Activated CD4-positive, alpha-beta T cell treated with anti-CD3 and anti-CD28 coated beads, Interleukin-10, Interleukin-2, amounts not matched to agents 100 ng/mL and 50 ng/mL, durations not matched to agents 16 hours and 8 hours (primary cell): Measurements from ENCODE around the gene ETV1.
A peak's percentile ranks its signal among the peaks of the same experiment; 100 is the strongest.

Source experiments
- DNase-seq: peaks from one replicate; pipeline ENCODE4 v3.0.0-alpha.2; 2020

ETV1 gene

DNA sequence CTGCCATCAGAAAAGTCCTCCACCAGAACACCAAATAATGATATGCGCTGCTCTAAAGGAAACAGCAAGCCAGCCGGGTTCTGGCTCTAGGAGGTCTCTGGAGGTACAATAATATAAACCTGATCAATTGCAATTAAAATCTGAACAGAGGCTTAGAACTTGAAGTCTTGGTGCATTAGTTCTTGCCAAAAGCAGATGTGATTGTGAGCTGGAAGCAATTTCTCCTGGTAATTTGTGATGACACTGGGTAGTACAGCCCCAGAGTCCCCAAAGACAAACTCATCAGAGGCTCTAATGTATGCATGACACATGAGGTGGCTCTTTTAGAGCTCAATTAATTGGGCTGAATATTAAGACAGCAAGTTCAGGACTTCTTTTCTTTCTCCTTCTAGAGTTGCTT, 3.3 kb downstream of the ETV1 start:
- DNase-seq: no peak

DNA sequence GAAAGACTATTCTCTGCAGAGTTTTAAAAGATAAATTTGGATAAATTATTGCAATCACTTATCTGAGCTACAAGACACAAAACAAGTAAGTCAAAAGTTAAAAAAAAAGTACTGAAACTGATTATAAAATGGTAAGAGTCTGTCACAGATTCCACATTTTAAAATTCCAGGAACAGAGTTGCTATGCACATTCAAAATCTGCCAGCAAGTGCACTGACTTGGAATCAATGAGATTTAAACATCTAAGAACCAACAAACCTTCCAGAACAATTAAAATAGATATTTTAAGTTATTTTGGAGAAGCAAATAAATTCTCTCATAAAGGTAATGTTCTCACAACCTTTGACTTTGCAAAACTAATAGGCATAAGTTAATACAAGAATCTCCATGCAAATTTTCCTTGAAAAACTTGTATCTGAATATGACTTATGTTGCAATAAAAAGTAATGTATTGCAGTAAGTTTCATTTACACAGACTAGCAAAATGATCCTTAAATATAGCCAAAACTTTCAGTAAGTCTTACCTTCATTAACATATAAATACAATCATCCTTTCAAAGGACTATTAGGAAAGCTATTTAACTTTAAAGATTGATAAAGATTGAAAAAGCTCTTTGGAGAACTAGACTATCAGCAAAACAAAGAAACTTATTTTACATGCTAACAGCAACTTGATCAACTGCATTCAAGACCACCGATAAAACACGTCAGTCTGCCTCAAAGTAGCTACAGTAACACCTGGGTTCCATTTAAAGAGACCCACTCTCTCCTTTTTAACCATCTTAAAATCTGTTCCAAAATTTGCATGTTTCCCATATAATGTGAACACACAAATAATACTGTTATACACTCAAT, 4.4 kb downstream of the ETV1 start:
- no peak for DNase-seq

DNA sequence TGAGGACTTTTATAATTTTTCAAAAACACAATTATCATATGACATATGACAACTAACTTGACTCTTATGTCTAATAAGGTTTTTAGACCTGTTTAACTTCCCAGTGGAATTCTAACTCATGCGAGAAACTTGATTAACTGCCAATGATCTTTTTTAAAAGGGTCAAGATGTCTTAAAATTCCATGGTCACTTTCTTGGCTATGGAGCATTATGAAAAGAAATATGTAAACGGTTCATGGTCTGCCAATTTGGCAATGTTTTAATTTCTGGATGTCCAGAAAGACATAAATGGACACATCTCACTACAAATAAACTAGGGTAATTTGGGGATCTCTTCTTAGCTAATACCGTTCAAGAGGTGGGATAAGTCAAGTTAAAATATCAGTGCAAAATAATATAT, 5.4 kb downstream of the ETV1 start:
- DNase-seq: no peak

DNA sequence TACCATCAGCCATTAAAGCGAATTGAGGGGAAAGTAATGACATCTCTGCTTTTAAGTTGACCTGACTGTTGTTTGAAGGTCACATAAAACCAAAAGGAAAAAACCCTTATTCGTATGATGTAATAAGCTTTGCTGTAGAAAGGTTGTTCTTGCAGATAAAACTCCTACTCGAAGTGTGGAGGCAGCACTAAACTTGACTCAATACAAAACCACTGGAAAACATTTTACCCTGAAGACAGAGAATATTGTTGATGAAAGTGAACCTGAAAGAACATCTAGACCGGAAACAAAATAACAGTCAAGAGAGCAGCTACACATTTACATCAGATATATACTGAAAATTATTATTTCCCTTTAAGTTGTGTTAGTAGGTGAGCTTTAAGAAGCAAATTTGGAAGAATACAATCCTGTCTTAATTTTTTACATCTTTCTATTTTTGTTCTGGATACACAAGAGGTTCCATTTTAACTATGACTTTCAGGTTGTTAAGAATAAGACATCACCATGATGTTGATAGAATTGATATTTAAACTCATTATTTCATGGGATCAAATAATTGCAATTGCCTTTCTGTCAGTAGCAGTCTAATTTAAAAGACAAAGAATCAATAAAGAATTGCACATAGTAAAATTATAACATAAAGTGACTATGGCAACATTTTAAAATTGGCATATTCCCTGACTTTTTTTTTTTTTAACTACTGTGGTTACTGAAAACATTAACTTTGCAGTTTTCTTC, 6.4 kb downstream of the ETV1 start:
- peak; percentile 15 for DNase-seq

DNA sequence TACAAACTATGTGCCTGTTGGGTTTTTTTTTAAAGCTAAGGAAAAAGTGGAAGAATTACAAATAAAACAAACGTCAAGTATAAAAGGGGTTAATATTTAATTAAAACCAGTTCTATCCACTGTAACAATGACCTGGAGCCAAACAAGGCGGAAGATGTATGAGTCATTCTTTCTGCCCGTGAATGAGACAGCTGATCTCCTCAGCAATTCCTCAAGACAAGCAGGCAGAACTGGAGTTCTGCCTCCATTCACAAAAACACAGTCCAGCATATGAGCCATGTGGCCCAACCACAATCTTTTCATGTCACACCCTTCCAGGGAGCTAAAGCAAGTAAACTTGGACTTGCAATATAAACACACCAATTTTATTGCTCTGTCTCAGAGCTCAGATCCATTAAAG, 8.4 kb downstream of the ETV1 start:
- no peak for DNase-seq

DNA sequence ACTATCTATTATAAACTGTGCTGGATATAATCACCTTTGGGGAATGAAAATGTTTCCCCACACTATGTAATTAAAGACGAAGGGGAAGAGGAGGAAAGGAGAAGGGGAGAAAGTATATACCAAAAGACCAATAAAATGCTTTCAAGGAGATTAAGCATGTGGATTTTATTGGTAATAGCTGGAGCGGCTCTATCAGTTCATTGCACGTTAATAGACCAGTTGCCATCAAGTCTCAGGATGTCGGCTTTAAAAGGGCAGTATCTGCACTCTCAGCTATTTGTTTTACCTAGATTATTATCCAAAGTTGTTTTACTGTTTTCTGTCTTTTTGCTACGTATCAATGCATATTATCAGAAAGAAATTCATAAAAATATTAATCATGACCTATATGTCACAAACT, 9.0 kb downstream of the ETV1 start:
- no peak for DNase-seq

DNA sequence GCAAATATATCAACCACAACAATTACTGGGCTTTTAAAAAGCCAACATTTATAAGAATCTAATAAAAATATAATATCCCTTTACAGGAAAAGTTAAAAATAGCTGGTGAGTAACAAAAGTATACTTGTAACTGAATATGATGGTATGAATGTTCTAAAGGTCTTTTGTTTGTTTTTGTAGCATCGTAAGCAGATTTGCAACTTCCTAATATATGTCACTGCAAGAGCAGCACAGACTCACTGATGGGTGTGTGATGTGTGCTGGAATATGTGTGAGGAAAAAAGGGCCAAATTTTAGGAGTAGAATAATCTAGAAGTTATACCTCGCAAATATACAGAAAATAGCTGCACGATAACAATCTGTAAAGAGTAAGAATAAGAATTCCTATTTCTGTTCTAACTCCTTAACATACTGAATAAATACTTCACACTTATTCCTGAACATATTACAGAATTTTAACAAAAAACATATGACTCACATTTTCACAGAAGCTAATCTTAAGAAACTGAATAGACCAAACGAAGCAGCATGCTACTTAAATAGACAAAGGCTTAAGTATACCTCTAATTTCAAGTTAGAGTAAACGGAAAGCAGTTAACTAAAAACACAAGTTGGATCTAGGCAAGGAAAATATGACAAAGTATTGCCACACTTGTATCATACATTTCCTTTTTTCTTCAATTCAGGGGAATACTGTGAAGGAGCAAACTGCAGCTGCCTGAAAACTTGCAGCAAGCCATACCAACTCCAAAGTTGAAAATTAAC, 9.6 kb downstream of the ETV1 start:
- DNase-seq: no peak

DNA sequence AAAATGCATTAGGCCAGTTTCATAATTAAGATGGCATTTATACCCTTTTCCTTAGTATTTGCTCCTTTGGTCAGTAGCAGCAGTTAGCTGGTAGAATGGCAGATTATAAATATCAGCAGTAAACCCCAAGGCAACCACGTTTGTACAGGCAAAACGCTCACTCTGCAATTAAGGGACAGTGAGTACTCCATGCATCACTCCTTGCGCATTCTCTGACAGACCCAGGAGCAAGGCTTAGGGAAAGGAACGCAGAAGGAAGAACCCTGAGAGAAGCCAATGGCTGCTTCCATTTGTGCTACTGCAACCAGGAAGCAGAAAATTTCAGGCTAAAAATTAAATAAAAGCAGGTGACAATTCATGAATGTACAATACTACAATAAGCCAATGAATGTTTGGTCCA, 12.9 kb downstream of the ETV1 start:
- no peak for DNase-seq

DNA sequence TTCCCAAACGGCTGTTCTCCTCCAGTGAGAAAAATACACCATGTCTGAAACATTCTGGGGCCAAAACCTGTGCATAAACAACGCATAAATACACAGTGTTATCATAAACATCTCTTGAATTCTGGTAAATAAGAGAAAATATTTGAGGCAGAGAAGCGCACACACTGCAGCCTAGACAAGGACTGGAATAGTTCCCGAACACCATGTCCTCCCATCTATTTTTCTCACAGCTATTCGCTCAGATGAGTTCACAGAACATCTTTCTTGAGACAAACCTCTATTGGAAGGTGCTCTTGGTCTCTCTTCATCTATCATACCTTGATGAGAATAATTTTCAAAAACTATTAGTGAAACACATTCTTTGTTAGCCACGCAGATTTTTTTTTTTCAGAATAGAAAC, 24.4 kb downstream of the ETV1 start:
- no peak for DNase-seq

DNA sequence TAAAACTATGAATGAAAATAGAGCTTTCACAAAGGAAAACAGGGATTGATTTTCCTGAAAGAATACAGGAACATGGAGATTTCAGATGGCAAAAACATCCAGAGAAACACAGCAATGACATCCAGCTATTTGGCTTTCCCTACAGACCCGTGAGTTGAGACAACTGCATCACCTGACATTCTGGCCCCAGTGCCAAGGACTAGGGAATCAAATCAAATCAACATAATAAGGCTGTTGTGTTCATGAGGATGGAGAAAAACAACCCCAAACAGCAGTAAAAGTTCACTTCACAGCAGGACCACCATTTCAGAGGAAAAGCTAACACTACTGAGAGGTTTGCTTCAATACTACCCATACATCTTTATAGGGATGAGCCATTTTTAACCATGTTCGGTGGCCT, 25.5 kb downstream of the ETV1 start:
- DNase-seq: no peak

DNA sequence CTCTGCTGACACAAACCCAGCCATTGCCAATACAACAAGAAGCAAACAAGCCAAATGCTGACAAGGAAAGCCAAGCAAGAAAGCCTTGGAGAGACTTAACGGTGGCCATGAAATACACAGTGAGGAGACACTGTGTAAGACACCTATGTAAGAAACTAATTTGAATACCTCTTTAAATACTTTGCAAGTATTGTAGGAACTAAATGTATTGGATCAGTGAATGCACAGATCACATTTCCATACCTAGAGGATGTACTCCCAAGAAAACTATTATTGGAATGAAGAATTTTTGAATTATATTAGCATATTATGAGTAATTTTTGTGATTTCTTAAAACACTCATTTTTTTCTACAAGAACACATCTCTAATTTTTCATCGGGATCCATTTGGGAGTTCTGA, 34.0 kb downstream of the ETV1 start:
- no peak for DNase-seq

DNA sequence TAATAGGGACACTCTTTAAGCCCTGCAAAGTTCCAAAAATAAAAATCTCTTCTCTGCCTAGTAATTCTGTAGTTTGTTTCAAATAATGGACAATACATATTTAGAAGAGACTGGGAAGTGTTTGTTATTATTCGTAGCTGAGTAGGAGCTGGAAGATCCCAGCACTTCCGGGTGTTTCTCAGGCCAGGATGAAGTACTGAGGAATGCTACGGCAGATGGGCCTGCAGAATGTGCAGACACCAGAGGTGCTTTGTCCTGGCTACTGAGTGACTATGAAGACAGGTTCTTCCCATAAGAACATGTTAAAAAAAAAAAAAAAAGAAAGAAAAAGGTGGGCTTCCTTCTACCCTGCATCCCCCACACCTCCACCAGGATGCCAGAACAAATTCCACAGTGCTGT, 36.1 kb downstream of the ETV1 start:
- DNase-seq: no peak

DNA sequence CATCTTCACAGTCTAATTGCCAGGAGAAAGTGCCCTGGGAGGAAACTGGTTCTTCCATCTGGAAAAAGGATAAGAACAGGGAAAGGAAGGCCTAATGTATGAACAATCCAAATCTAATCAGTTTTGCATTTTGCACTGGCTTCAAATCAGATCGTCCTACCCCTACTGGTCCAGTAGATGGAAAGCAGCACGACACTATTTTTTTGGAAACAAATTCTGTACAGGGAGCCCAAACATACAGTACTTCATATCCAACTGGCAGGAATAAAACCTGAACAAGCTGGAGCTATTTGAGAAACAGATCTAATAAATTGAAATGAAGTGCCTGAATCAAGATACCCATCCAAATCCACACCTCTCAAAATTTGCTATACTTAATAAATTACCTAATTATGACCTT, 36.5 kb downstream of the ETV1 start:
- no peak for DNase-seq

DNA sequence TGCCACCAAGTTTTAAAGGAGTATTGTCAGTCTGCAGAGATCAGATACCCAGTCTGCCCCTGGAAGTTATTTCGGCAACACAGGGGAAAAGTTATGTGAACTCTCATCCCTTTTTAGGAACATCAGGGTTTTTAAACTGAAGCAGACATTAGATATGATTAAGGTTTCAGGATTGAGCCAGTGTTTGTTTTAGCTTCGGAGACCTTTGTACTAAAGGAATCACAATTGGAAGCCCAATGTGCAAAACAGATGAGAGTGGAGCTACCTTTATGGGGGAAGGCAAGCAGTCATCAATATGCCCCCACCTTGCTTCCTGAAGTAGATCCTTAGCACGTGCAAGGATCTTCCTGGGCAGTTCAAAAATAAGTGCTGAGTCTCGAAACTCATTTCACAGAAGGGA, 39.5 kb downstream of the ETV1 start:
- DNase-seq: no peak

DNA sequence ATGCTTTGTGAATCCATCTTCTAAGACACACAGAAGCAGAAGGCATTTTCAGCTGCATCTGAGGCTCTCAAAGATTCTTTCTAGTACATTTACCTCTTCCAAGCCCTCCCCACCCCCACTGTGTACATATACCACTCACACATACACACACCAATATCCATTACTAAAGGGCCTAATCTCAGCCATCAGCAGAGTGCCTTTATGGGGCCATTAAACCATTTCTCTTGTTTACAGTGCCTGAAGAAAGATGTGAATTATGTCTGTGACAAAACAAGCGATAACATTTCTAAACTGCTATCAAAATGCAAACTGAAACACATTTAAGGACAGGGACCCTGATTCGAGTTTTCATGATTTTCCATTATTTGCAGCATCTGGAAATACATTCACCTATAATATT, 40.0 kb downstream of the ETV1 start:
- DNase-seq: no peak

DNA sequence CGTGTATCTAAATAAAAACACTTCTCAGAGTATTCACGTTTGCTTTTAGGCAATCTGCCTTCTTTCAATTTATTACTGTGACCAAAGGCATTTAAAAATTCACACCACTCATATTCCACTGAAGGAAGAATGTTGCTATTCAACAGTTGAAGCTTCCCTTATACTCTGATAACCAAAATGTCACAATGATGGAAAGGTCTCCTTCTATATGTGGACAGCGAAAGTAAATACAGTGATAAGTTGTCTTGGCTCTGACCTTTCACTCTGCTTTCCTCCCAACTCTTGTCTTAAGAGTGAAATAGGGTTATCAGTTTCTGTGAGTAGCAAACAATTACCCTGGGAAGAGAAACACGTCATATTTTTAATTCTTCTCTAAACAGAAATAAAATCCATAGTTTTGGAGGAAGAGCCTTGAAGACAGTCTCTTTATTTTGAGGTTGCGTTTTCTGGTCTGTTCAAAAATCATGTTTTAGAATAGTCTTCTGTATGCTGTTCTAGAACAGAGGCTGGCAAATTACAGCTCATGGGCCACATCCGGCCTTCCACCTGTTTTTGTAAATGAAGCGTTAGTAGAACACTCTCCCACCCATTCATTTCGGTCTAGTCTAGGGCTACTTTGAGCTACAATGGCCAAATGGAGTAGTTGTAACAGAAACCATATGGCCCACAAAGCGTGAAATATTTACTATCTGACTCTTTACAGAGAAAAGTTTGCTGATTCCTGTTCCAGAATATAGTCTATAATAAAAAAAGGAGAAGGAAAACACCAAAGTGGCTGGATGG, 41.3 kb downstream of the ETV1 start:
- DNase-seq: no peak

DNA sequence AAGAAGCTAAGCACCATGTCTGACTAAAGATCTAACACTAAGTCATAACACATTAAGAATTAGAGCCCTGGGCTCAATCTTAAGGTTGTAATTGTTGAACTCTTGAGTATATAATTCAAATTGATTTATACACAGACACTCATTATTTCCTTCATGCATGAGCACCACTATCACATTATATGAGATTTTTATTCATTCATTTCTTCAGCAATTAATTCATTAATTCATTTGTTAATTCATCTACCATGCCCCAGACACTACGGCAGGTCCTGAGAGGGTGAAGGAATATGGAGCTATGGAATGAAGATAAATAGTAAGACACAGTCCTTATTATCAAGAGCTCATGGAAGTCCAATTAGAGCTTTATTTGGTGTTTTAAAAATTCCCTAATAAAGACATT, 41.9 kb downstream of the ETV1 start:
- DNase-seq: no peak

DNA sequence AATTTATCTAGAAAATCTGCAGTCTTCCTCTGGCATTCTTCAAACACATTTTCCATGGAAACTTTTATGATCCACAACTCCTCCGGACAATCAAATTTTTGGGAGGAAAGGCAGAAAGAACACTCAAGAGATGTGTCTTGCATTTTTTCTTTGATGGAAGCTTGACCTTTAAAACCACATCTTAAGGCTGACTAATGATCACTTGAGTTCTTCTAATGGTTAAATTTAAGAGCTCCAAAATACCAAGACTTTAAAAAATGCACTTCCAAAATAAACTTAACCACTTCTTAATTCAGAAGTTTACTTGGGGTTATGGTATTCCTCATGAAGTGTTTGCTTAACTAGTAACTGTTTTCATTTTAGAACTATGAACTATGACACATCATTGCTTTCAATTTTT, 43.3 kb downstream of the ETV1 start:
- no peak for DNase-seq

DNA sequence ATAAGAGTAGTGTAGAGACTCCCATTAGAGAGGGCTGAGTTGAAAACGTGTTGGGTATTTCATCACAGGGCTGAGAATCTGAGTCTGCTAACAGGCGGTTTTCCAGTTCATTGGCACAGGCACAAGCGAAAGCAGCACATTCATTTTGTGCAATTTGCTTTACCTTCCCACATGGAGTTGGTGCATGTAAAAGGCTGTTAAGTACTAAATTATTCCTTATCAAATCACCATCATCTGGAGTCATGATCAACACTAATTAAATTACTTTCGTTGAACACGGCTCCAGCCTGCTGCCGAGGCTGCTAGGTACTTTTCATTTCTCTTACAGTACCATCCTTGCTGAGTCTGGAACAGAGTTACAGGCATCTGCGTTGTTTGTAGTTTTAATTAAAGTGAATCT, 43.8 kb downstream of the ETV1 start:
- no peak for DNase-seq

DNA sequence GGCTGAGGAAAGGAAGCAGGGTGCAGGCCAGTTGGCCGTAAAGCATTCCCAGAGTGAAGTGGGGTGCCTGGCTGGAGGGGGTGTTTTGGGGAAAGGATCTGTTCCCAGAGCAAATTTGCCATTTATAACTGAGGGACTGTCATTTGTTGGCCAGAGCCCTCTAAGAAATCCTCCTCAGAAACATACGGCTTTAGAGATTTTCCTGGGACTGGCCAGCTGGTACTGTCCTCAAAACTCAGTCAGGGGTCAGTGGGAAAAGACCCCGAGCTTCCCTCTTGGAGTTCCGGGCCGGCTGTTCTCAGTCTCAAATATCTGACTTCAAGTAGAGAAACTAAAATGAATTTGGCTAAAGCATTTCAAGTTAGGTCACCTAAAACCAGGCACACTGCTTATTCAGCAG, 55.9 kb downstream of the ETV1 start:
- no peak for DNase-seq

DNA sequence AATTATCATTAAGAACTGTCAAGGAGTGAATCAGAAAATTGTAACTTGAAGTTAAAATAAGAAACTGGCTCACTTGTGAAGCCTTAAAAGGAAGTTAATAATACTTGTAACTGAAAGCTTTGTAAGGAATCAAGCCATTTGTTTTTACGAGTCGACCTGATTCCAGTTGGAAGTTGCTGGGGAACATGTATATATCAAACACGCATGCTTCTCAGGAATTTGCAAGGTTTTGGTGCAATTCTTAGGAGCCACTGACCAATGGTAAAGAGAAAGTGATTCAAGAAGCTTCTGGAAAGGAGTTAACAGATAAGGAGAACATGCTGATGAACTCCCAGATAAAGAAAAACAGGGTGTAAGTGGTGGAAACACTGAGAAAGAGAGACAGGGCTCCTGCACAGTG, 56.4 kb downstream of the ETV1 start:
- no peak for DNase-seq

DNA sequence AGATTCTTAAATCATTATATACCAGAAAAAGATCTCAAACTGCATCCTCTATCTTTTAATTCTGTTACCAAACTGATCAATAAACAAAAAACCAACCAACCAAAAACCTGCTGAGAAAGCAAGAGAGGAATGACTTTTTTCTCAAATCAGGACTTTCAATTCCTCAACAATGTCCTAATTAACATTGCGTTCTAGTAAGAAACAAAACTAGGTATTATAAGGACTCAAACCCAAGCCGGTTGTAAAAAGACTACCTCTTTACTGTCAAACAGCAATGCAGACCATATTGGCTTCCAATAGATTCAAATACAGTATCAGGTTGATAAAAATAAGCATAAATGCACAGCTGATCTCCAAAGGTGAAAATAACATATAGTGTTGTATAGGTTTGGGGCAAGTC, 57.3 kb downstream of the ETV1 start:
- DNase-seq: no peak

DNA sequence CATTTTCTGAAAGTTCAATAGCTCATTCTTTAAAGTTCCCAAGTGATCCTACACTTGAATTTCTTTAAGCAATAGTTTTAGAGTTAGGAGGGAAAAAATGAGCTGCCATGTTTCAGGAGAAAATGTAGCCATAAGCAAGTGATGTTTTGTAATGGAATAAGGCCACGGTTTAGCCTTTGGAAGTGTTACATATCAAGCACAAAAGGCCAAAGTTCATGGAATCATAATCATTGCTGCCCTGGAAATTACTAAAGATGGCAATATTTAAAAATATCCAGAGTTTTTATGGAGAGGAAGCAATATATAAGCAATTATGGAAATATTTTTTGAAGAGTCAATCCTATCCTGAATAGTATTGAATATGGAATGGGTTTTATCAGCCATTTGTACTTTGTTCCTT, 68.4 kb downstream of the ETV1 start:
- no peak for DNase-seq
